SK-N-MC (cell line): Measurements from ENCODE around the gene SSTR3.

Experiments used
- DNase-seq: peaks from one replicate; pipeline ENCODE4 v3.0.0-alpha.2; 2011; ENCODE audit warnings: low read depth, low spot score
- H3K27ac ChIP-seq: fragments of 200-600 bp; sonication (generic); 2 replicates; pipeline ENCODE4 v1.5.1; 2016; ENCODE audit warnings: mixed run types
- H3K36me3 ChIP-seq: fragments of 200-600 bp; sonication (generic); 2 replicates; pipeline ENCODE4 v1.6.1; 2017; ENCODE audit warnings: antibody characterized with exemption, low read length, mixed read lengths; ENCODE audit not compliant: insufficient read depth
- H3K4me3 ChIP-seq: fragments of 200-600 bp; sonication (generic); 2 replicates; pipeline ENCODE4 v1.5.1; 2016
- H3K9ac ChIP-seq: fragments of 200-600 bp; sonication (generic); 2 replicates; pipeline ENCODE4 v1.8.0; 2017; ENCODE audit warnings: mixed run types, mixed read lengths; ENCODE audit not compliant: insufficient read length
- H3K9me3 ChIP-seq: fragments of 200-600 bp; sonication (generic); 2 replicates; pipeline ENCODE4 v1.6.1; 2017; ENCODE audit warnings: low read depth, mild to moderate bottlenecking, antibody characterized with exemption, low read length, moderate library complexity, mixed read lengths
- EZH2 ChIP-seq: fragments of 200-600 bp; sonication (generic); IDR thresholded peaks from one replicate; pipeline ENCODE4 v1.6.1; 2017; ENCODE audit warnings: antibody characterized with exemption
- FOXP2 ChIP-seq: optimal IDR thresholded peaks from 2 replicates; pipeline ENCODE3; 2011; ENCODE audit warnings: mild to moderate bottlenecking, moderate library complexity; ENCODE audit not compliant: insufficient read depth; ENCODE audit errors: extremely low read length, control extremely low read depth
- POLR2AphosphoS5 ChIP-seq: IDR thresholded peaks from 2 replicates; pipeline ENCODE4 v1.6.1; 2012; ENCODE audit warnings: mild to moderate bottlenecking, low read depth, low read length, borderline replicate concordance

Gene SSTR3

DNA sequence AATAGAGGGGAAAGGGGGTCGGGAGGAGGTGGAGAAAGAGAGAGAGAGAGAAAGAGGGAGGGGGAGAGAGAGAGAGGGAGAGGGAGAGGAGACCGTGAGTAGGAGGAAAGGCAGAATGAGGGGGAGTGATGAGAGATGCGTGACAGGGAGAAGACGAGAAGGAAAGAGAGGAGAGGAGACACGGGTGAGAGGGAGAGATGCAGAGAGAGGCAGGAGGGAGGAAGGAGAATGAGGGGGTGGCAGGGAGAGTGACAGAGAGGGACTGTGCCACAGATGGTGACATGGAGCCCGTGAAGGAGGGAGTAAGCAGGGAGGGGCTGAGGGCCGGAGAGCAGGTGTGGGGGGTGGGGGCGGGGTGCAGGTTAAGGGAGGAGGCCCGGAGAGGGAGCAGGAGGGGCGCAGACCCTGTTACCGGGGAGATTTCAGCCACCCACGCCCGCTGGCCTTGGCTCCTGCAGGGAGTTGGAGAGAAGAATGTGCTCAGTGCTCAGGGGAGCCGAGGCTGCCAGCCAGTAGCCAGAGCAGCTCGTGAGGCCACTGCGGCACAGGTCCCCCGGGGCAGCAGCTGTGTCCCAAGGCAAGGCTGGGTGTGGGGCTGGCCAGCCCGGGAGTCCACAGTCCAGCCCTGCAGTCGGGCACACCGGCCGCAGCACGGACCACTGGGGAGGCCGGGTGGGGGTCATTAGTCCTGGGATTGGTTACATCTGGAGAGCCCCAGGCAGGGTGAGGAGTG is at the start of gene SSTR3:
SSTR3 (minus strand) TSS at position 304 of the 733 bp plus-strand sequence. CDS start 4,674 bp downstream, outside the sequence.
- TF ChIP-seq POLR2AphosphoS5 (no peak), FOXP2 (no peak), EZH2 (no peak)
- H3K9ac ChIP-seq = no peak within 1 kb of the TSS
- no peaks in the 10 kb centered on the region for H3K9me3 ChIP-seq
- DNase-seq = no peak
- no peaks in the 10 kb centered on the region for H3K36me3 ChIP-seq
- H3K4me3 ChIP-seq = no peak within 1 kb of the TSS
- no peak within 1 kb of the TSS for H3K27ac ChIP-seq

DNA sequence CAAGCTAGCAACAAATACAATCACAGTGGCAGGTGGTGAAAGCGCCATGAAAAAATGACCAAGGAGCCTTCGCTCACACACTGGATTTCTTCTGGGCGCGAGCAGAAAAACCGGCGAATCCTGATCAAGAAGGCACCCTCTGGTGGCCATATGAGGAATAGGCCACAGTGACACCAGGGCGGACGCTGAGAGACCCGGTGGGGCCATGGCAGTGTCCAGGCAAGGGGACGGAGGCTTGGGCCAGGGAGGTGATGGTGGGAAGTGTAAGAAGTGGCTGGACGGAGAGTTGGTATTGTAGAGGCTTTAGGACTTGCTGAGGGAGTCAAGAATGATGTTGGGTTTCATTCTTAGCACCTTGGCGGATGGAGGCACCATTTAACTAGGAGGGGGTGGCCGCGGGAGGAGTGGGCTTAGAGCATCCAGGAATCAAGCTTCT is 48.6 kb upstream of the SSTR3 start:
- Histone ChIP-seq H3K36me3 (no peaks in the 10 kb centered on the region), H3K9ac (no peak overlapping the region), H3K27ac (no peak overlapping the region), H3K9me3 (no peaks in the 10 kb centered on the region), H3K4me3 (no peak overlapping the region)
- no peak for DNase-seq
- TF ChIP-seq FOXP2 (no peak), EZH2 (no peak), POLR2AphosphoS5 (no peak)

DNA sequence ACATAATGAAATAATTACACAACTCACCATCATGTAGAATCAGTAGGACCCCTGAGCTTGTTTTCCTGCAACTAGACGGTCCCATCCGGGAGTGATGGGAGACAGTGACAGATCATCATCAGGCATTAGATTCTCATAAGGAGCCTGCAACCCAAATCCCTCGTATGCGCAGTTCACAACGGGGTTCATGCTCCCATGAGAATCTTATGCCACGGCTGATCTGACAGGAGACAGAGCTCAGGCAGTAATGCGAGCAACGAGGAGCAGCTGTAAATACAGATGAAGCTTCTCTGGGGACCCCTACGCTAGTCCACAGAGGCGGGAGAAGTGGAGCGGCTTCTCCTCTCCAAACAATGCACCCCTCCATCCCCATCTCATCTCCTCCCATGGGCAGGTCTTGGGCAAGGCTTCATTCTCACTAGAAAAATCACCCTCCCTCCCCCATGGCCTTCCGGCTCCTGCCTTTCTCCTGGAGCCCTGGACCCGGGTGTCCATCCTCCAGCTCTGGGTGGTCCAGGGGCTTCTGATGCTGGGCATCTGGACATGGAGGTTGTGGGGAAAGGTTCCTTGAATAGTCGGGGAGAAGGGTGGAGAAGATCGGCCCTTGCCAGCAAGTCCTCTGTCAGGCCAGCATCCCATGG is 48.0 kb upstream of the SSTR3 start:
- H3K9me3 ChIP-seq = no peaks in the 10 kb centered on the region
- no peak for DNase-seq
- H3K9ac ChIP-seq = no peak overlapping the region
- TF ChIP-seq POLR2AphosphoS5 (no peak), FOXP2 (no peak), EZH2 (no peak)
- no peak overlapping the region for H3K4me3 ChIP-seq
- no peak overlapping the region for H3K27ac ChIP-seq
- H3K36me3 ChIP-seq = no peaks in the 10 kb centered on the region

DNA sequence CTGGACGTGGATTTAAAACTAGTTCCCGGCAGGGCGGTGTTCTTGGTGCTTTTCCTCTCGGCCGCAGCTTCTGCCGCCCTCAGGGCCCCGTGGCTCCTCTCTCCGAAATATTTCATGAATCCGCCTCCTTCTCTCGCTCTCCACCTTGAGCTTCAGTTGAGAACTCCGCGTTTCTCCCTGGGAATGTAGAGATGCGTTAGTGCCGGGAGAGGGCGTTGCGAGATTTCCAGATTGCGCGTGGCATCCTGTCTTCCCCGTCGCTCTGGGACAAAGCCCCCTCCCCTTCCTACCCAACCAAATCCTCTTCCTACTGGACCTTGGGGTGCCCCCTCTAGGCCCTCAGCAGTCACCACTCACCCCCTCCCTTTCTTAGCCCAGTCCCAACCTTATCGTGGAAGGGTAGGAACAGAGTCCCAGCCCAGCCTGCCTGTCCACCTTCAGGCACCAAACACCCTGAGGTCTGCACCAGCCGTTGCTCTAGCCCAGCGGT is 47.3 kb upstream of the SSTR3 start:
- peak overlapping the region; percentile 44 for H3K4me3 ChIP-seq
- no peak for DNase-seq
- TF ChIP-seq FOXP2 = no peak
- no peak for TF ChIP-seq POLR2AphosphoS5
- TF ChIP-seq EZH2 = no peak
- H3K9me3 ChIP-seq = no peaks in the 10 kb centered on the region
- H3K9ac ChIP-seq = no peak overlapping the region
- no peaks in the 10 kb centered on the region for H3K36me3 ChIP-seq
- no peak overlapping the region for H3K27ac ChIP-seq

DNA sequence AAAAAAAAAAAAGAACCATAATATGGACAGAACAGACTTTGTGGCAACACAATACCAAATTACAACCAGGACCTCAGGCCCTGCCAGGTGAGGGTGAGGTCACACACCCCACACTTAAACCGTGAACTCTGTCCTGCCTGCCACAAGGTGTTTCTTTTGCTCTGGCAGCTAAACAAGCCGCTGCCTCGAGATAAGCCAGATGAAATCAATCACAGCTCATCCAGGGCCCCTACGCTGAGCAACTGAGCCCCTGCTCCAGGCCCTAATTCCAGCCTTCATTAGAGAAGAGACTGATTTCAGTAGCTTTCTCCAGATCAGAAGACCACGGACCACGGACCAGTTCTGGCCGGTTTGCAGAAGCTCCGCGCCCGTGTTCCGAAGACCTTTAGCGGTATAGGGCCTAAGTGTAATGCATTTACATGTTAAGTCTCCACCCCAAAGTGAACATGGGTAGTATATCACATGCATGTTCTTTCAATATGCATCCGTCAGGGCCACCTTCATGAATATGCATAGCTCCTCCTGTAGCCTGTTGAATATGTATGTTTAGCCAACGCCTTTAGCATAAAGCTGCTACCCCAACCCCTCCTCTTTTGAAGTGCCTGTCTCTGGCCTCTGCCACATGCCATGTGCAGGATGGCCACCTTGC is 46.6 kb upstream of the SSTR3 start:
- H3K9ac ChIP-seq = no peak overlapping the region
- H3K9me3 ChIP-seq = no peaks in the 10 kb centered on the region
- no peak for TF ChIP-seq POLR2AphosphoS5
- TF ChIP-seq FOXP2 = no peak
- TF ChIP-seq EZH2 = no peak
- H3K4me3 ChIP-seq = no peak overlapping the region
- H3K27ac ChIP-seq = no peak overlapping the region
- H3K36me3 ChIP-seq = no peaks in the 10 kb centered on the region
- DNase-seq = no peak

DNA sequence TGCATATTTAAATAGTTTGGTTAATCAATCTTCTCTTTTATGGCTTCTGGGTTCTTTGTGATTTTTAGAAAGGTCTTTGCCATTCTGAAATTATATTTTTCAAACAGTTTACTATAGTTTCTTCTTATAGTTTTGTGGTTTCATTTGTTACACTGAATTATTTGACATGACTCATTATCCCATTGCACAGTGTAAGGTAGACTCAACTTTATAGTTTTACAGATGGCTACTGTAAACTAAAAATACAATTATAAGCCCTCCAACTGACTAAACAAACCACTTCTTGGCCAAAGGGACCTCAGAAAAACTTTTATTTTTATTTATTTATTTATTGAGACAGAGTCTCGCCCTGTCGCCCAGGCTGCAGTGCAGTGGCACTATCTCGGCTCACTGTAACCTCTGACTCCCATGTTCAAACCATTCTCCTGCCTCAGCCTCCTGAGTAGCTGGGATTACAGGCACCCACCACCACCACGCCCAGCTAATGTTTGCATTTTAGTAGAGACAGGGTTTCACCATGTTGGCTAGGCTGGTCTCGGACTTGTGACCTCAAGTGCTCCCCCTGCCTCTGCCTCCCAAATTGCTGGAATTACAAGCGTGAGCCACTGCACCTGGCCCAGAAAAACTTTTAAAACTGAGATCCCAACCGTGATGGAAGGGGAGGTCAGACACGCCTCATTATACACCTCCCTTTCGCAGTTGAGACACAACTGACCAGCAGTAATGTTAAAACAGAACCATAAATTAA is 45.9 kb upstream of the SSTR3 start:
- TF ChIP-seq EZH2 (no peak), POLR2AphosphoS5 (no peak), FOXP2 (no peak)
- Histone ChIP-seq H3K27ac (no peak overlapping the region), H3K4me3 (no peak overlapping the region), H3K9me3 (no peaks in the 10 kb centered on the region), H3K9ac (no peak overlapping the region), H3K36me3 (no peaks in the 10 kb centered on the region)
- no peak for DNase-seq

DNA sequence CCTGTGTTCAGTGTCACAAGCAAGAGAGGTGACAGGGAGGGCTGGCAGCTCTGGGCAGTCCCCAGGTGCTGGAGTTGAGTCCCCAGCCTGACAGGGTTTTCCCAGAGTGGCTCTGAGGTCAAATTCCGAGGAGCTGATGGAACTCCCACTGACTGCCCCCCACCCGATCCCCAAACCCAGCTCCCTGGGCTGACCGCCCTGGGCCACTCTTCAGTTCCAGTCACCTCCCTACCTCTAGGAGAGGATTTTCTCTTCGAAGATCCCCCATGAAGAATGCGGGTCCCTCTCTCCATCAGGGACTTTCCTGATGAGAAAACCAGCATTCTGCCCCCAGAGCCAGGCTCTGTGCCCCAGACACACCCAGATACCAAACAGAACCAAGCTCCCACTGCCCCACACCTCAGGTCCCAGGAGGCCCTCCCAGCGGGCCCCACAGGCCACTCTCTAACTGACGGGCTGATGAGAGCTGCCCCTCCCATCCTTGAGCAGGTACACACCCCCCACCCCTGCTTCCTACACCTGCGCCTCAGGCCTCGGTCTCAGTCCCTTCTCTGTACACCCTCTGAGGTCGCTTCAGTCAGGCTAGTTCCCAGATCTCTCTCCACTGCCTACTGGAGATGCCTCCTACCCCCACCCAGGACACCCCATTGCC is 43.9 kb upstream of the SSTR3 start:
- Histone ChIP-seq H3K4me3 (no peak overlapping the region), H3K27ac (no peak overlapping the region), H3K9ac (no peak overlapping the region), H3K9me3 (no peaks in the 10 kb centered on the region), H3K36me3 (no peaks in the 10 kb centered on the region)
- DNase-seq = no peak
- TF ChIP-seq EZH2 = no peak
- no peak for TF ChIP-seq FOXP2
- no peak for TF ChIP-seq POLR2AphosphoS5

DNA sequence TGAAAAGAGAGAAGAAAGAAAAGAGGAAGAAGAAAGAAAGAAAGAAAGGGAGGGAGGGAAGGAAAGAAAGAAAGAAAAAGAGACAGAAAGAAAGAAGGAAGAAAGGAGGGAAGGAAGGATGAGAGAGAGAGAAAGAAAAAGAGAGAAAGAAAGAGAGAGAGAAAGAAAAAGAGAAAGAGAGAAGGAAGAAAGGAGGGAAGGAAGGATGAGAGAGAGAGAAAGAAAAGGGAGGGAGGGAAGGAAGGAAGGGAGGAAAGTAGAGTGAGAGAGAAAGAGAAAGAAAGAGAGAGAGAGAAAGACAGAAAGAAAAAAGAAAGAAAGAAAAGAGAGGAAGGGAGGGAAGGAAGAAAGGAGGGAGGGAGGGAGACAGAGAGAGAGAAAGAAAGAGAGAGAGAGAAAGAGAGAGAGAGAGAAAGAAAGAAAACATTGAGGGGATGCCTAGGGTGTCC is 43.3 kb upstream of the SSTR3 start:
- H3K27ac ChIP-seq = no peak overlapping the region
- TF ChIP-seq FOXP2 = no peak
- no peak for TF ChIP-seq EZH2
- TF ChIP-seq POLR2AphosphoS5 = no peak
- H3K4me3 ChIP-seq = no peak overlapping the region
- no peak for DNase-seq
- H3K9ac ChIP-seq = no peak overlapping the region
- H3K9me3 ChIP-seq = no peaks in the 10 kb centered on the region
- H3K36me3 ChIP-seq = no peaks in the 10 kb centered on the region
